Activated naive CD4-positive, alpha-beta T cell treated with anti-CD3 and anti-CD28 coated beads, Interleukin-2, amount 50 U/mL, for 72 hours (primary cell): ENCODE data around the gene NOL6. TPM values are rescaled to one million over a fixed set of nuclear protein-coding genes. Genes with fewer than 3 reads are reported as not detected.
"Not testable (repeated sequence)": the region's sequence is repeated elsewhere in the genome, so short reads cannot be mapped to it uniquely, and the experiment has no call there.

Experiments
- ATAC-seq, 2 donors: fragments of 150-1000 bp; cut with Tn5 transposase; 2 replicates each; pipeline ENCODE4 v1.10.0; 2021; ENCODE audit warnings: mild to moderate bottlenecking in 2 of 2, moderate library complexity in 2 of 2
- DNase-seq, 2 donors: peaks; one replicate each; pipeline ENCODE4 v3.0.0; 2021 to 2022; ENCODE audit warnings: low spot score in 2 of 2
- H3K27ac Mint-ChIP-seq, 2 donors: one replicate each; pipeline ENCODE4 v1.8.0; 2022; ENCODE audit warnings: mild to moderate bottlenecking in 2 of 2, mixed read lengths in 2 of 2
- H3K36me3 Mint-ChIP-seq, 2 donors: one replicate each; pipeline ENCODE4 v1.8.0; 2022; ENCODE audit warnings: mixed read lengths in 2 of 2
- H3K9me3 Mint-ChIP-seq, 2 donors: one replicate each; pipeline ENCODE4 v1.8.0; 2022; ENCODE audit warnings: mixed read lengths in 2 of 2
- total RNA-seq, 2 donors: library from RNA; stranded (reverse); gene quantifications; one replicate each; pipeline ENCODE4 v1.2.3, GENCODE V29; 2022

Gene NOL6
- total RNA-seq, 2 donors from 2014 or later: 34.2 to 40.2 TPM

DNA sequence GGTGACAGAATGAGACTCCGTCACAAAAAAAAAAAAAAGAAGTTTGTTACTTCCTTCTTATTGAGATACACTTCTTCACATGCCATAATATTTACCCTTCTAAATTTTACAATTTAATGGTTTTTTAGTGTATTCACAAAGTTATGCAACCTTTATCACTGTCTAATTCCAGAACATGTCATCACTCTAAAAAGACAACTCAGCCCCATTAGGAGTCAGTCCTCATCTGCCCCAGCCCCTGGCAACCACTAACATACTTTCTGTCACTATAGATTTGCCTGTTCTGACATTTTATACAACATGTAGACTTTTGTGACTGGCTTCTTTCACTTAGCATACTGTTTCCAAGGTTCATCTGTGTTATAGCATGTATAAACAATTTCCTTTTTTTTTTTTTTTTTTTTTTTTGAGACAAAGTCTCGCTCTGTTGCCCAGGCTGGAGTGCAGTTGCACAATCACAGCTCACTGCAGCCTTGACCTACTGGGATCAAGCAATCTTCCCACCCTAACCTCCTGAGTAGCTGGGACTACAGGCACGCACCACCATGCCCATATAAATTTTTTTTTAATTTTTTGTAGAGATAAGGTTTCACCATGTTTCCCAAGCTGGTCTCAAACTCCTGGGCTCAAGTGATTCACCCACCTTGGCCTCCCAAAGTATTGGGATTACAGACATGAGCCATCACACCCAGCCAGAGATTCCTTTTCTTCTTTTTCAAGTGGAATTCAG is 44.3 kb downstream of the NOL6 start:
- no peak for ATAC-seq
- Mint-ChIP-seq H3K9me3 (no peaks in the 10 kb centered on the region), H3K36me3 (no peaks in the 10 kb centered on the region)

DNA sequence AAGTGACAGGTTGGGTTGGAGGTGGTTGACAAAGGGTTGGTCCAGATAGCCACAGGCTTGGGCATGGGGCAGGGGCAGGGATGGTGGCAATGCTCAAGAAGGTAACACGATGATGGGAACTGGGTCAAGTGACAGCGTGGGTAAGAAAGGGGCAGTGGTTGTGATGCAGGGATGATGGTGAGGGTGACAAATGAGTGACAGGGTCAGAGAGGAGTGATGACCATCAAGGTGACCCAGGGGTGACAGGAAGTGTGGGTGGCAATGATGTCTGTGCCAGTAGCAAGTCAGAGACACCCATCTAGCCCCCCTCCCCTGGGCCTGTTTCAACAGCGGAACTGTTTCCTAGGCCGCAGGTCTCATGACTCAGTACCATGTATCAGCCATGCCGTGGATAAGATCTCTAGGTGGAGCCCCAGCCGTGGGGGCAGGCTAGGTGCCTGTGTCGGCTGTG is 46.9 kb downstream of the NOL6 start:
- no peaks in the 10 kb centered on the region for H3K36me3 Mint-ChIP-seq
- ATAC-seq (peak in 1 of 2 donors; percentile 77), DNase-seq (no peak)
- H3K9me3 Mint-ChIP-seq: no peaks in the 10 kb centered on the region
- peak overlapping the region in 1 of 2 donors; percentile 9 for H3K27ac Mint-ChIP-seq

More for the DNA sequence above, 44.3 kb downstream of the NOL6 start:
- no peak for DNase-seq
- no peak overlapping the region for H3K27ac Mint-ChIP-seq

DNA sequence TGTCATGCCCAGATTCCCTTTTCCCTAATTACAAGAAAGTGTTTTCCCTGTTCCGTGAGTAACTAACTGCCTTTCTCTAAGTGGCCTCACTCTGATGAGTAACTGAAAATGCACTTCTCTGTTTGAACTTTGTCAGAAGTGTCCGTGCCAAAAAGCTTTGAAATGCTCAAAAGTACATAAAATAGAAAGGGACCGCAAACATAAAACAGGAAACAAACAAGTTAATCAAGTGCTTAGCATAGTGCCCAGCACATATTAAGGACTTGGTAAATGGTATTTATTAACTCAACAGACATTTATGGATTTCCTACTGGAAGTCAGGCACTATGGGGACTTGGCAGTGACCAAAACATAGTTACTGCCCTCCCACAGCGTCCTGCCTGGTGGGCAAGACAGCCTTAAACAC is 48.6 kb downstream of the NOL6 start:
- no peaks in the 10 kb centered on the region for H3K36me3 Mint-ChIP-seq
- ATAC-seq: no peak
- DNase-seq: no peak
- peak overlapping the region in 1 of 2 donors; percentile 9 for H3K27ac Mint-ChIP-seq
- no peaks in the 10 kb centered on the region for H3K9me3 Mint-ChIP-seq

DNA sequence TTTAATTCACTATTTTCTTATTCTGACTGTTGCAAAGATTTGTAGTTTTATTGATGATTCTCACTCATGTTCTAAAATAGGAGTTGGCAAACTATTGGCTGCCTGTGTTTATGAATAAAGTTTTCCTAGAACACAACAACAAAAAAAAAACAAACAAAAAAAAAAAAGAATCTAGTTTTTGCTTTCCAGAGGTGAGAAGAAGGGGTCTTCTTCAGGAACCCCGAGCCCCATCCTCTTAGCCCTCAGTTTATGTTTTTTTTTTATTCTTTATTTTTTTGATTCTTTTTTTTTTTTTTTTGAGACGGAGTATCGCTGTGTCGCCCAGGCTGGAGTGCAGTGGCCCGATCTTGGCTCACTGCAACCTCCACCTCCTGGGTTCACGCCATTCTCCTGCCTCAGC is 49.2 kb downstream of the NOL6 start:
- not testable (repeated sequence) for H3K9me3 Mint-ChIP-seq, ATAC-seq, H3K36me3 Mint-ChIP-seq, H3K27ac Mint-ChIP-seq, DNase-seq

DNA sequence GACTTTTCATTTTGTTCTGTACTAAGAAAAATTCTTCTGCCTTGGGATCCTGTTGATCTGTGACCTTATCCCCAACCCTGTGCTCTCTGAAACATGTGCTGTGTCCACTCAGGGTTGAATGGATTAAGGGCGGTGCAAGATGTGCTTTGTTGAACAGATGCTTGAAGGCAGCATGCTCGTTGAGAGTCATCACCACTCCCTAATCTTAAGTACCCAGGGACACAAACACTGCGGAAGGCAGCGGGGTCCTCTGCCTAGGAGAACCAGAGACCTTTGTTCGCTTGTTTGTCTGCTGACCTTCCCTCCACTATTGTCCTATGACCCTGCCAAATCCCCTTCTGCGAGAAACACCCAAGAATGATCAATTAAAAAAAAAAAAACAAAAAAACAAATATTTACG is 49.7 kb downstream of the NOL6 start:
- H3K9me3 Mint-ChIP-seq, H3K27ac Mint-ChIP-seq, ATAC-seq, DNase-seq, H3K36me3 Mint-ChIP-seq: not testable (repeated sequence)

DNA sequence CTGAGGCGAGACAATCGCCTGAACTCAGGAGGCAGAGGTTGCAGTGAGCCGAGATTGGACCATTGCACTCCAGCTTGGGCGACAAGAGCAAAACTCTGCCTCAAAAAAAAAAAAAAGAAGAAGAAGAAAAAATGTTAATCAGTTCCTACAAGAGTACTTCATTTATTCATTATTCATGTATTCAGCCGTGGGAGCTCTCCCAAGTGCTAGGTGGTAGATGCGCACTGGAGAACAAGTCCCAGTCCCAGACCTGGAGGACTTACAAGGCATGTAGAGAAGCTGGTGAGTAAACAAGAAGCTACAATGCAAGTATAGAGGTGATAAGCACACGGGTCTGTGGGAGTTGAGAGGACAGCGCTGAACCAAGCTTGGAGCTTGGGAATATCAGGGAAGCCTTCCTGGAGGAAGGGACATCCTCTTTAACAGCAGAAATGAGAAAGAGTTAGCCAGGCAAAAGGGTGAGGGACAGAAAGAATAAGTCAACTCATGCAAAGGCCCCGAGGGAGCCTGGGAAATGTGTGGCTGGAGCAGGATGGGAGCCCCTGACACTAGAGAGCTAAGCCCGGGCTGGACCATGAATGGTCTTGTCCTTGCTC is 53.9 kb downstream of the NOL6 start:
- DNase-seq: no peak
- no peak for ATAC-seq
- Mint-ChIP-seq H3K36me3 (no peaks in the 10 kb centered on the region), H3K9me3 (no peaks in the 10 kb centered on the region), H3K27ac (no peak overlapping the region)

DNA sequence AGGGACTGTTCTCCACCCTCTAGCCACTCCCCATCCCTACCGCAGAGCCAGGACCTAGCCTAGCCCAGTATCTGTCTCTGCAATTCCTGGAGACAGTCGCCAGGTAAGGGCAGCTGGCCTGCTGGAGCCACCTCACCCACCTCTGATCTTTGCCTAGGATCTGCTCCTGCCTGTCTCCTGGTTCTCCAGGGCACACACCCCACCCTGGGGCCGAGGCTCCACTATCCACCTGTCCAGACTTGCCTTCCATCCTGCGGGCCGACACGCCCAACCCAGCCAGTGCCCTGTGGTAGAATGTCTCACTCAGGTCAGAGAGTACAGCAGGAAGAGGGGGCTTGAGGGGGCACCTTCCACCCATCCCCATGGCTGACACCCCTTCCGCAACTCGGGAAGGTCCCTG is 55.6 kb downstream of the NOL6 start:
- DNase-seq (no peak), ATAC-seq (no peak)
- Mint-ChIP-seq H3K27ac (peak overlapping the region in 1 of 2 donors; percentile 70), H3K36me3 (no peaks in the 10 kb centered on the region), H3K9me3 (no peaks in the 10 kb centered on the region)

DNA sequence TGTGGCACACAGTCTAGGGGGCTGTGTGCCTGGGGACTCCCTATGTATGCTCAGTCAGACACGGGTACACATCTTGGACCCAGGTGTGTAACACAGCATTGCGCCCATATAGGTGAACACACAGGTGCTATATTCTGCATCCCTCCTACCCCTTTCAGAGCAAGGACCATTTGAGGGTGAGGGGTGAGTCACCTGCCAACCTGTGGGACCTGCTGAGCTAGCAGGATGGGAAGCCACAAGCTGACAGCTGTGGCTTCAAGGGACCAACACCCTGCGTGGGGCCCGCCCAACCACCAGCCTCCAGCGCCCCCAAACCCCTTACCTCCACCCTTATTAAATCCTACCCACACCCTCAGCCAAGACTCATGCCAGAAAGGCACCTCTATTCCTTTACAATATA is 56.7 kb downstream of the NOL6 start:
- no peaks in the 10 kb centered on the region for H3K36me3 Mint-ChIP-seq
- peak overlapping the region in 1 of 2 donors; percentile 86 for H3K27ac Mint-ChIP-seq
- no peak for ATAC-seq
- no peaks in the 10 kb centered on the region for H3K9me3 Mint-ChIP-seq
- no peak for DNase-seq

DNA sequence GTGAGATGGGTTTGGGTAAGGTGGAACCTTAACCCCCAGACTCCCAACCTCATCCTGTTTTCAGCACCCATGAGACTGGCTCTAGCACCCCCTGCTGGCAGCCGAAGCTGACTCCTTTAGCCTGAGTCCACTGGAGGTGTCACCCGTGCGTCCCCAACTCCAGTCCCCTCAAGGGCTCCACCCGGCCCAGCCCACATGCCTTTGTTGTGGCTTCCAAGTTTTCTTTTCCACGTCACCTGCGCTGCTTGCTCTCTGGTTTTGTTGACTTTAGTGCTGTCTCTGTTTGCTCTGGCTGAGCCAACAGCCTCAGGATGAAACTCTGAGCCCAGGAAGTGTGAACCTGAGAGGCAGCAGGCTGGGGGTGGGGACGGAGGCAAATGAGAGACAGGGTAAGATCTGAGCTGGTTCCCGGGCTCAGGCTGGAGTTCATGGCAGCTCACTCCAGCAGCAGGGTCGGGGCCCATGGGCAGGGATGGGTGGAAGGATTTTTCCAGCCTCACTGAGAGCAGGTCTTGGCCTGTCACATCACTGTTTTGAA is 58.2 kb downstream of the NOL6 start:
- ATAC-seq: peak; percentile 94 to 98
- Mint-ChIP-seq H3K27ac (peak overlapping the region; percentile 82 to 86), H3K36me3 (no peaks in the 10 kb centered on the region), H3K9me3 (no peaks in the 10 kb centered on the region)
- peak; percentile 88 to 97 for DNase-seq

DNA sequence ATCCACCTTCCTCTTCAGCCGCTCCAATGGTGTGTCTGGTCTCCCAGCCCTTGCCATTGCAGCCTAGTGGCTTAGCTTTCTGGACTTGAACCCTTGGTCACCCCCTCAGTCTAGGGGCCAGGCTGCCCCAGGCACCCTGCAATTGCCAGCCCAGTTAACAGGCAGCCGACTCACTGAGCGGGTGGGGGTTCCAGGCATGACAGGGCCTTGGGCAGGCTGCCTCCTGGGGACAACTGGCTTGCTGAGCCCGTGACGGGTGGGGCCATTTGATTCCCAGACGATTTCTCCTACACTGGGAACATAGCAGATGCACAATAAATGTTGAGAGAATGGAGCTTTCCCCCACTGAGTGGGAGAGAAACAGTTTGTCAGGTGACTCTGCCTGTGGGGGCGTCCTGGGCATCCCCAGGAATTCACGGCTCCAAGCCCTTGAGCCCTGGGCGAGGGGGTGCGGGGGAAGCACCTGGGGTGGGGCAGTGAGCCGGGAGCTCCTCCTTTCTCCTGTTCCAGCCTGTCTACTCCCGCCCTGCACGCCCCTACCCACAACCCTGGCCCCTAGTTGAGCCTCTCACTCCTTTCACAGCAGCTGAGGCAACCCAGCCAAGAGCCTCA is 58.7 kb downstream of the NOL6 start:
- Mint-ChIP-seq H3K27ac (peak overlapping the region; percentile 82 to 86), H3K36me3 (no peaks in the 10 kb centered on the region), H3K9me3 (no peaks in the 10 kb centered on the region)
- DNase-seq (no peak), ATAC-seq (no peak)

DNA sequence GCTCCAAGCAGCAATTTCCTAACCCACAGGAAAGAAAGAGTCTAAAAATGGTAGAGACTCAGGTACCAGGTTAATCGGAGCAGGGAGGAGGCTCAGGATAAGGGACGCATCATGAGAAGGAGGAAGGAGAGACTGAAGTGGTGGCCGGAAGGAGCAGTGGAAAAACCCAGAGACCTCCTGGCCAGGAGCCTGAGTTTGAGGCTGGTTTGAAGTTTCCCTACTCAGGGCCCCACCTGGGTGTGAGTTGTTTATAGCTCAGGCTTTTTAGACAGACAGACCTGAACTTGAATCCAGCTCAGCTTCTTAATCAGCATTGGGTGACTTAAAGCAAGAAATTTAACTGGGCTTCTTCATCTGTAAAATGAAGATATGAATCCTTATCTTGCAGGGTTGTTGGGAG is 59.5 kb downstream of the NOL6 start:
- H3K9me3 Mint-ChIP-seq: no peaks in the 10 kb centered on the region
- DNase-seq (no peak), ATAC-seq (peak in 1 of 2 donors; percentile 9)
- H3K27ac Mint-ChIP-seq: no peak overlapping the region
- no peaks in the 10 kb centered on the region for H3K36me3 Mint-ChIP-seq

Other genes with a start within 250 kb of the NOL6 start
- gene SPINK4, start 233.8 kb downstream of the NOL6 start, total RNA-seq: not detected
- gene BAG1, start 209.2 kb downstream of the NOL6 start, total RNA-seq: 10 to 100 TPM; 35.4 to 82.9 TPM
- gene CHMP5, start 208.9 kb downstream of the NOL6 start, total RNA-seq: 100 to 1,000 TPM; 115 to 123 TPM
- gene NFX1, start 183.4 kb downstream of the NOL6 start, total RNA-seq: 10 to 100 TPM; 38.4 to 43.7 TPM
- gene AQP7, start 71.4 kb downstream of the NOL6 start, total RNA-seq: under 1 TPM in 1 of 2 donors, not detected in 1; 0.29 TPM
- gene AQP3, start 26.3 kb downstream of the NOL6 start, total RNA-seq: 10 to 100 TPM in 1 of 2 donors, 1 to 10 TPM in 1; 3.8 to 36.8 TPM
- gene ANKRD18B, start 50.3 kb upstream of the NOL6 start, total RNA-seq: 1 to 10 TPM in 1 of 2 donors, under 1 TPM in 1; 0.48 to 3.5 TPM